Esophagus (tissue), 2 donors: ENCODE results near the gene RPAP3. TPM values are rescaled to one million over a fixed set of nuclear protein-coding genes. Genes with fewer than 3 reads are reported as not detected.

Experiments used
- H3K27ac ChIP-seq, 2 donors: one replicate each; pipeline ENCODE4 v1.5.1; 2013; ENCODE audit warnings: low read depth in 2 of 2, mild to moderate bottlenecking in 2 of 2, inconsistent platforms in 1 of 2, low read length in 1 of 2, moderate library complexity in 1 of 2
- H3K27me3 ChIP-seq, 2 donors: one replicate each; pipeline ENCODE4 v1.6.1; 2013; ENCODE audit warnings: low read length in 2 of 2, control low read depth in 1 of 2, mild to moderate bottlenecking in 1 of 2; ENCODE audit not compliant: insufficient read depth in 2 of 2, control insufficient read depth in 1 of 2
- H3K36me3 ChIP-seq, 2 donors: one replicate each; pipeline ENCODE4 v1.6.1; 2013; ENCODE audit warnings: low read length in 1 of 2; ENCODE audit not compliant: control insufficient read depth in 2 of 2, insufficient read depth in 2 of 2
- H3K4me1 ChIP-seq, 2 donors: one replicate each; pipeline ENCODE4 v1.6.1; 2013; ENCODE audit warnings: low read length in 1 of 2; ENCODE audit not compliant: control insufficient read depth in 2 of 2, insufficient read depth in 2 of 2
- H3K4me3 ChIP-seq, 2 donors: one replicate each; pipeline ENCODE4 v1.5.1; 2013; ENCODE audit warnings: low read length in 2 of 2, mild to moderate bottlenecking in 2 of 2, low read depth in 1 of 2, moderate library complexity in 1 of 2
- H3K9me3 ChIP-seq, 2 donors: one replicate each; pipeline ENCODE4 v1.6.1; 2013; ENCODE audit warnings: mild to moderate bottlenecking in 2 of 2, low read depth in 1 of 2, low read length in 1 of 2, moderate library complexity in 1 of 2; ENCODE audit not compliant: control insufficient read depth in 2 of 2, insufficient read depth in 1 of 2
- WGBS, 2 donors: extraction: QIAGEN DNeasy Blood & Tissue Kit; methylation state at CpG; one replicate each; pipeline ENCODE4 v1.1.7; 2013; 5-methylcytosine and 5-hydroxymethylcytosine counted together
- polyA plus RNA-seq, 2 donors: library from polyadenylated mRNA; stranded (reverse); fragments of 200-250 nt; gene quantifications; one replicate each; pipeline ENCODE4 v1.2.3, GENCODE V29; 2013
- donor health status: healthy with polysubstance abuse.
- donor health status: Bipolar disorder and iron deficiency.

Gene RPAP3
- polyA plus RNA-seq, 2 donors: 5.3 to 11.6 TPM

- no peak overlapping the region for H3K27ac ChIP-seq
- H3K4me1 ChIP-seq: no peaks in the 10 kb centered on the region
- H3K9me3 ChIP-seq: no peaks in the 10 kb centered on the region
- H3K4me3 ChIP-seq: no peak overlapping the region
- H3K27me3 ChIP-seq: no peaks in the 10 kb centered on the region
- WGBS, 2 donors: 71 to 88% methylated on average over 1 of the region's 1 CpG
- H3K36me3 ChIP-seq: no peaks in the 10 kb centered on the region
Measured at GRCh38 chr12:47621960-47622359, 83.9 kb downstream of the RPAP3 start.

GRCh38 chr12:47617476-47617875, 88.4 kb downstream of the RPAP3 start:
- no peaks in the 10 kb centered on the region for H3K4me1 ChIP-seq
- H3K27me3 ChIP-seq: no peaks in the 10 kb centered on the region
- H3K36me3 ChIP-seq: no peaks in the 10 kb centered on the region
- peaks cover 3 to 6% of the 10 kb centered on the region in 2 donors for H3K9me3 ChIP-seq
- WGBS, 2 donors: 77 to 78% methylated on average over 4 of the region's 4 CpGs
- no peak overlapping the region for H3K4me3 ChIP-seq
- no peak overlapping the region for H3K27ac ChIP-seq

- Histone ChIP-seq H3K9me3 (peaks cover 3 to 6% of the 10 kb centered on the region in 2 donors), H3K27ac (no peak overlapping the region), H3K27me3 (no peaks in the 10 kb centered on the region), H3K4me3 (no peak overlapping the region), H3K4me1 (no peaks in the 10 kb centered on the region), H3K36me3 (no peaks in the 10 kb centered on the region)
- 78 to 88% methylated on average over 1 of the region's 1 CpG for WGBS, 2 donors
Measured at GRCh38 chr12:47616440-47616839, 89.4 kb downstream of the RPAP3 start.

GRCh38 chr12:47615711-47616110, 90.1 kb downstream of the RPAP3 start:
- Histone ChIP-seq H3K4me3 (no peak overlapping the region), H3K4me1 (no peaks in the 10 kb centered on the region), H3K9me3 (peaks cover 3 to 6% of the 10 kb centered on the region in 2 donors), H3K36me3 (no peaks in the 10 kb centered on the region), H3K27ac (no peak overlapping the region), H3K27me3 (no peaks in the 10 kb centered on the region)

GRCh38 chr12:47614521-47614920, 91.3 kb downstream of the RPAP3 start:
- H3K27ac ChIP-seq: no peak overlapping the region
- H3K27me3 ChIP-seq: no peaks in the 10 kb centered on the region
- WGBS, 2 donors: 46 to 53% methylated on average over 2 of the region's 2 CpGs
- H3K36me3 ChIP-seq: no peaks in the 10 kb centered on the region
- H3K9me3 ChIP-seq: peaks cover 3 to 6% of the 10 kb centered on the region in 2 donors
- no peaks in the 10 kb centered on the region for H3K4me1 ChIP-seq
- H3K4me3 ChIP-seq: no peak overlapping the region

- Histone ChIP-seq H3K9me3 (peaks cover 3 to 6% of the 10 kb centered on the region in 2 donors), H3K4me3 (no peak overlapping the region), H3K27ac (no peak overlapping the region), H3K27me3 (no peaks in the 10 kb centered on the region), H3K4me1 (no peaks in the 10 kb centered on the region), H3K36me3 (no peaks in the 10 kb centered on the region)
- WGBS, 2 donors: 85 to 86% methylated on average over 1 of the region's 1 CpG
Measured at GRCh38 chr12:47612953-47613352, 92.9 kb downstream of the RPAP3 start.

GRCh38 chr12:47611906-47612305, 93.9 kb downstream of the RPAP3 start:
- Histone ChIP-seq H3K27me3 (no peaks in the 10 kb centered on the region), H3K4me1 (no peaks in the 10 kb centered on the region), H3K9me3 (peaks cover 3 to 10% of the 10 kb centered on the region in 2 donors), H3K4me3 (no peak overlapping the region), H3K27ac (no peak overlapping the region), H3K36me3 (no peaks in the 10 kb centered on the region)

Other genes starting within 250 kb of the RPAP3 start
- gene ENDOU, start 19.5 kb upstream of the RPAP3 start, polyA plus RNA-seq: 100 to 1,000 TPM; 101 to 139 TPM
- 10 to 100 TPM; 23.2 to 75.2 TPM for gene RAPGEF3, start 52.9 kb upstream of the RPAP3 start, polyA plus RNA-seq
- gene SLC48A1, start 67.2 kb upstream of the RPAP3 start, polyA plus RNA-seq: 10 to 100 TPM; 17.7 to 20.6 TPM
- gene HDAC7, start 113.9 kb upstream of the RPAP3 start, polyA plus RNA-seq: 10 to 100 TPM; 20.9 to 35.6 TPM
- gene VDR, start 199.0 kb upstream of the RPAP3 start, polyA plus RNA-seq: 10 to 100 TPM in 1 of 2 donors, 1 to 10 TPM in 1; 8.8 to 10.8 TPM